Upper lobe of left lung (tissue), 4 donors: Measurements from ENCODE around the gene PLXNB1.

Experiments used
- POLR2A ChIP-seq, 4 donors: fragments of 450-650 bp; IDR thresholded peaks; one replicate each; pipeline ENCODE4 v1.5.1; 2016 to 2017; ENCODE audit warnings: antibody characterized with exemption in 4 of 4, mild to moderate bottlenecking in 2 of 4
- POLR2AphosphoS5 ChIP-seq, 2 donors: sonication (generic); formaldehyde crosslinking; IDR thresholded peaks; one replicate each; pipeline ENCODE4 v1.5.1; 2017; ENCODE audit warnings: antibody characterized with exemption in 2 of 2
- TF ChIP-seq, protein P1 (sequence below), 6 experiments: fragments of 450-650 bp in 4 of 6; fragments of 200-600 bp in 2 of 6; sonication (generic) in 2 of 6; IDR thresholded peaks; one replicate each; pipeline ENCODE4 v1.5.1; 2016 to 2019; ENCODE audit warnings: antibody characterized with exemption in 6 of 6

DNA sequence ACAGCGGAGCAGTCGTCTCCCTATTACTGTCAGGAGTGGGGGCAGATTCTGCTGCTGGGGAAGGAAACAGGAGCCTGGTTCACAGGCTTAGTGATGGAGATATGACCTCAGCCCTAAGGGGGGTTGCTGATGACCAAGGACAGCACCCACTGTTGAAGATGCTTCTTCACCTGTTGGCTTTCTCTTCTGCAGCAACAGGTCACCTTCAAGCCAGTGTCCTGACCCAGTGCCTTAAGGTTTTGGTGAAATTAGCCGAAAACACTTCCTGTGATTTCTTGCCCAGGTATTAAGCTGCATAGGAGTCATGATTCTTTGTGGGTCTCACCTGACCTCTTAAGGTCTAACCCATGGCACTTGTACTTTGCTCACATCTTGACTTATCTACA is 30.6 kb upstream of the PLXNB1 start:
- TF ChIP-seq, protein P1, sequence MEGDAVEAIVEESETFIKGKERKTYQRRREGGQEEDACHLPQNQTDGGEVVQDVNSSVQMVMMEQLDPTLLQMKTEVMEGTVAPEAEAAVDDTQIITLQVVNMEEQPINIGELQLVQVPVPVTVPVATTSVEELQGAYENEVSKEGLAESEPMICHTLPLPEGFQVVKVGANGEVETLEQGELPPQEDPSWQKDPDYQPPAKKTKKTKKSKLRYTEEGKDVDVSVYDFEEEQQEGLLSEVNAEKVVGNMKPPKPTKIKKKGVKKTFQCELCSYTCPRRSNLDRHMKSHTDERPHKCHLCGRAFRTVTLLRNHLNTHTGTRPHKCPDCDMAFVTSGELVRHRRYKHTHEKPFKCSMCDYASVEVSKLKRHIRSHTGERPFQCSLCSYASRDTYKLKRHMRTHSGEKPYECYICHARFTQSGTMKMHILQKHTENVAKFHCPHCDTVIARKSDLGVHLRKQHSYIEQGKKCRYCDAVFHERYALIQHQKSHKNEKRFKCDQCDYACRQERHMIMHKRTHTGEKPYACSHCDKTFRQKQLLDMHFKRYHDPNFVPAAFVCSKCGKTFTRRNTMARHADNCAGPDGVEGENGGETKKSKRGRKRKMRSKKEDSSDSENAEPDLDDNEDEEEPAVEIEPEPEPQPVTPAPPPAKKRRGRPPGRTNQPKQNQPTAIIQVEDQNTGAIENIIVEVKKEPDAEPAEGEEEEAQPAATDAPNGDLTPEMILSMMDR (IDR thresholded peaks at IDR 0.05): no peak
- TF ChIP-seq POLR2AphosphoS5 (IDR thresholded peaks at IDR 0.05) (no peak), POLR2A (IDR thresholded peaks at IDR 0.05) (no peak)
